Activated CD8-positive, alpha-beta memory T cell treated with anti-CD3 and anti-CD28 coated beads, Interleukin-2, amount 50 U/mL, for 24 hours (primary cell): ENCODE data around the gene ZNF668.

Experiments used
- DNase-seq: peaks from one replicate; pipeline ENCODE4 v3.0.0-alpha.2; 2020; ENCODE audit errors: extremely low read depth

ZNF668 gene

GRCh38 chr16:31073970-31074813, at the start of gene ZNF668, which contains the start of gene ZNF646:
ZNF668 (minus strand) TSS chr16:31074240; CDS start chr16:31064459, 9,781 bp downstream.
ZNF646 (plus strand) TSS chr16:31074422; CDS start chr16:31076325, 1,903 bp downstream.
- peak; percentile 98 for DNase-seq

- no peak for DNase-seq
Observed at GRCh38 chr16:31120129-31120528, 46.1 kb upstream of the ZNF668 start.

- no peak for DNase-seq
Observed at GRCh38 chr16:31118223-31119155, 44.4 kb upstream of the ZNF668 start.

GRCh38 chr16:31117384-31118222, 43.6 kb upstream of the ZNF668 start, which contains the start of gene KAT8:
KAT8 (plus strand) TSS chr16:31117664; CDS start chr16:31117682, 18 bp downstream.
- peak; percentile 96 for DNase-seq

- DNase-seq, result no peak
Observed at GRCh38 chr16:31114468-31114867, 40.4 kb upstream of the ZNF668 start.

GRCh38 chr16:31113121-31114120, 39.4 kb upstream of the ZNF668 start:
- DNase-seq, result no peak

GRCh38 chr16:31112711-31113110, 38.7 kb upstream of the ZNF668 start:
- no peak for DNase-seq

- no peak for DNase-seq
Observed at GRCh38 chr16:31111881-31112466, 37.9 kb upstream of the ZNF668 start.

- no peak for DNase-seq
Observed at GRCh38 chr16:31110106-31111034, 36.3 kb upstream of the ZNF668 start.

GRCh38 chr16:31109622-31110021, 35.6 kb upstream of the ZNF668 start:
- DNase-seq, result no peak

- DNase-seq, result no peak
Observed at GRCh38 chr16:31108794-31109558, 34.9 kb upstream of the ZNF668 start.

- DNase-seq, result peak; percentile 34
Observed at GRCh38 chr16:31108035-31108793, 34.2 kb upstream of the ZNF668 start, which contains the start of gene BCKDK. BCKDK (plus strand) TSS chr16:31108386; CDS start chr16:31109224, 838 bp downstream.

- no peak for DNase-seq
Observed at GRCh38 chr16:31107465-31107867, 33.4 kb upstream of the ZNF668 start.

- no peak for DNase-seq
Observed at GRCh38 chr16:31106509-31107464, 32.7 kb upstream of the ZNF668 start.

- peak; percentile 62 for DNase-seq
Observed at GRCh38 chr16:31105677-31106213, 31.7 kb upstream of the ZNF668 start.
